Stimulated activated CD4-positive, alpha-beta T cell treated with anti-CD3 and anti-CD28 coated beads, Interleukin-4, amount 100 ng/mL, for 24 hours (primary cell): ENCODE measurements around the gene NFATC2.

ENCODE experiments used
- DNase-seq: peaks from one replicate; pipeline ENCODE4 v3.0.0-alpha.2; 2020

NFATC2 gene

DNA sequence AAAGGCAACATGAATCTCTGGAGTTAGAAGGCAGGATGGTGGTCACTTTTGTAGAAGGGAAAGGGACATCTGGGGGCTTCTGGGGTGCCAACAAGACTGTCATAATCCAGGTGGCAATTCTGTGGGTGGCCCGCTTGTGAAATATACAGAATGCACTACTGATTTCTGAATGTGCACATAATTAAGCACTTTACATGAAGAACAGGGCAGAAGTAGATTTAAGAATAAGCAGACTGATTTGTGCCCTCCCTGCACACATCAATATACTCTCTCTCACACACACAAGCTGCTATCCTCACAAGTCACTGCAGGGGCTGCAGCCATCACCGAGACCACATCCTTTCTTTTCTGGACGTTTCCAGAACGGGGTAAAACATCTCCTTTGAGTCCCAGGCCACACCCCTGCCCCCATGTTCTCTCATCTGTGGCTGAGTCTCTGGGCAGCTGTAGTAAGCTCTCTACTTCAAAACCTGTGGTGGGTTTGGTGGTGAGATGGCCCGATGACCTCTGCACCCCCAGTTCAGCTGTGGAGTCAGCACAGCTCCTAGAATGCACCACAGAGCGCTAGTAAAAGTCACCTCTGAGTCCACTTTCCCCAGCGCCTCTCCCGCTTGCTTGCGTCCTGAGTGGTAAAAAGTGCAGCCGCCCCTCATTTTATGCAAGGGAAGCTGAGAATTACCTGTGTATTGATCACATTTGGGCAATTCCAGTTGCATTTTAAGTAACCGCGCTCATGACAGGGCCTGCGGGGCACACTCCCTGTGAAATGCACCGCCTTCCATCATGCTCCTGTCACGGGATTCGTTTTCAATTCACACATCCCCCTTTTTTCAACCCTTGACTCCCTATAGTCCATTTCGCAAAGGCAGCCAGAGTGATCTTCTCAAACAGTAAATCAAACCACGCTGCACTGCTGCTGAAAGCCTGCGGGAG is 115.5 kb downstream of the NFATC2 start:
- DNase-seq = no peak

DNA sequence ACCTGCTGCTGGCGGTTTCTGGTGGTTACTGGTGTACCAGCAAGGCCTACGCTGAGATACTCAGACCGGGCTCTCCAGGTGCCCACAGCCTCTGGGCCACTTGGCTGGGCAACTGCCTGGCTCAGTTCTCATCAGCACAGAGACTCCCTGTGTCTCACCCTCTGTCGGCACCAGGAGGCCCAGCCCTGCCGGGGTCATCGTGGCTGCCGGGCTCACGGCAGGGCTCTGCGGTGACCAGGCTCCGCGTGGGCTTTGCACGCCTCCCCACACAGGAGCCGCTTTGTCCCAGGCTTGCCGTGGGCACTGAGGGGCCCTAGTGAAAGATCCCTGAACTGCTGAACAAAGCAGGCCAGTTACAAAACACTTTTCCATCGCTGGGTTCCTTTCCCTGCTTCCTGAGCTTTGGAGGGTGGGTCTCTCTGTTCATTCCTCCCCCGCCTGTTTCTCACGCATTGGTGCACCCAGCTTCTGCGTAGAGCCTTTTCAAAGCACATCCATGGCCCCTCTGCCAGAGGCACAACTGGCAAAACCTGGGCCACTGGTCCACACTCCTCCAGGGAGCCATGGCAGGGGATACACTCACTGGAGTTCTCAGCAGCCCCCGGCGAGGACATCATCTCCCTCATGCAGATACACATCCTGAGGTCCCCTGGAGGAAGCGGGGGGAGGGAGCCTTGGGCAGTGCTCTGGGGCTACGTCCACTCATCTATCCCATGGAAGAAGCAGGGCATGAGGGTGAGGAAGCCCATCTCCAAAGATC is 117.0 kb downstream of the NFATC2 start:
- peak; percentile 36 for DNase-seq

DNA sequence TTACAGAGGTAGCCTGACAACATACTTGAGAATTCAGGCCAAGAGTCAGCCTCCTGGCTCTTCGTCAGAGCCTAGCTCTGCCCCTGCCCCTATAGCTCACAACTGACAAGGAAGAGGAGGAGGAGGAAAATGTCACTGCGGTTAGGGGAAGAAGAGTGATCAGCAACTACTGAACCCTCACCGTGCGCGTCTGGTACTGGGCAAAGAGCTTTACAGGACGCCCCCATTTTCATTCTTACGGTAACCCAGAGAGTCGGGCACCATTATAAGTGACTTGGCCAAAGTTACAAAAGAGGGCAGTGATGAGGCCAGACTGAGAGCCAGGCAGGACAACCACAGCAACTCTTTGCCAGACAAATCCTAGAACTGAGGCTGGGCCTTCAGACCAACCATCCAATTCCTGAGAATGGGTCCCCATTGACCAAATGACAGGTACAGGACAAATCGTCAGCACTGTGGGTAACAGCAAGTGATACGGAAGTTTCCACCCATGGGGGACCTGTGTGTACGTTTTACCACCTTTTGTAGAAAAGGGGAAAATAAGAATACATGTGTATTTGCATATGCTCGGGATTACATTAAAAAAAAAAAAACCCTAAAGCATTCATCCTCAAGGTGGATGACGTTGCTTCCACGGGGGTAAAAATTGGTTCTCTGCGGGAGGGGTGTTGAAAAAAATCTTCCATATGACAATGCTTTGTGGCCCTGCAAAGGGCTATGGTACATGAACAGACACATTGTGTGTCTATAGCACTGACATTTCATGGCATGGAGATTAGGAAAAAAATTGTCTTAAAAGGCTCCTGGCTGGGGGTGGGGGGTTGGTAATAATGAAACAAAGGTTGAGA is 118.0 kb downstream of the NFATC2 start:
- DNase-seq = peak; percentile 49

DNA sequence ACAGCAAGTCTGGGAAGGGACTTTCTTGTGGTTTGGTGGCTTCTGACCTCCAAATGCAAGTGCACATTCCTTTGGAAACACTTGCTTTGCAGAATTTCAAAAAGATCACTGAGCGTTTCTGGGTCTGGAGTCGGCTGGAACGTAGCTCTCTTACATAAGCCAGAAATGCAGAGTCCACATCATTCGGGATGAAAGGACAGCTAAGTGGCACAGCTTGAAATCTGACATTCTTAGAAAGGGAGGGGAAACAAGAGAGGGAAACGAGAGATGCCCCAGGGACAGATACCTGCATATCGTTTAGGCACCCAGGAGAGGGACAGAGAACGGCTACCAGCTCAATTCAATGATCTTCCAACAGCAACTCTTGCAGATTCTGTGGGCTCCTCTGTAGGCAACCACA is 118.7 kb downstream of the NFATC2 start:
- DNase-seq = no peak

DNA sequence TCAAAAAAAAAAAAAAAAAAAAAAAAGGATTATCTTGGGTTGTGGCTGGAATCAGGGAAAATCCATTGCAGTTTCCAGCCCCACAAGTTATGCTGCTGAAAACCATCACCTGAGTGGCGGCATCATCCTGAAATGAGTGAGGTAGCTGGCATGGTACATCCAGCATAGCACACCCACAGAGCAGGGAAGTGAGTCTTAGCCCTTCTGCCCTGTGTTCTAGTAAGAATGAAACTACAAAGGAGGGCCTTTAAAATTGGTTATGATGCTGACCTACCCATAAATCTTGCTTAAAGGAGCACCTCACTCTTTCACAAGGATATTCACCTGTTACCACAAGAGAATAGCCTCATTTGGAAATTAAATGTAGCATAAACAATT is 119.2 kb downstream of the NFATC2 start:
- peak; percentile 37 for DNase-seq

DNA sequence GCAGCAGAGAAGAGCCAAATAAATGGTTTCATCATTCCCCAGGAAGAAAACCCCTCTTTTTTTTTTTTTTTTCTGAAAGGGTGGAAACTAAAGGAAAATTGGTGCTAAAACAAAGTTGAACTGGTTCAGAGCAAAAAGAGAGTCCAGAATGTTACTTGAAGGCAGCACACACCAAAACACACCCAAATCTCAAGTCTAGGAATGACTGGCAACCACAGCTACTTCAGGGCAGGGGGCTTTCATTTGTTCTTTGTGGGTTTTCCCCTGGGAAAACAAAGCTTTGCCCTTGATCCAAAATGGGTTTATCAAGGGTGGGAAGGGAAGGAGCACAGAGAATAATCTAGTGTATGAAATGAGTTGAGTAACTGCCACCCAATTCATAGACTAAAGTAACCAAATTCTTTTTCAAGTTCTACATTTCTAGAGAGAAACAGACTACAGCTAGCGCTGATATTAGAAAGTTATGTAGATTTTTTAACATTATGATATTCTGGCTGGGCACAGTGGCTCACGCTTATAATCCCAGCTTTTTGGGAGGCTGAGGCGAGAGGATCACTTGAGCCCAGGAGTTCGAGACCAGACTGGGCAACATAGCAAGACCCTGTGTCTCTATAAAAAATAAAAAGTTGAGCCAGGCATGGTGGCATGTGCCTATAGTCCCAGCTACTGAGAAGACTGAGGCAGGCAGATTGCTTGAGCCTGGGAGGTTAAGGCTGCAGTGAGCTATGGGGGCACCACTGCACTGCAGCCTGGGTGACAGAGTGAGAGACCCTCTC is 119.8 kb downstream of the NFATC2 start:
- no peak for DNase-seq

DNA sequence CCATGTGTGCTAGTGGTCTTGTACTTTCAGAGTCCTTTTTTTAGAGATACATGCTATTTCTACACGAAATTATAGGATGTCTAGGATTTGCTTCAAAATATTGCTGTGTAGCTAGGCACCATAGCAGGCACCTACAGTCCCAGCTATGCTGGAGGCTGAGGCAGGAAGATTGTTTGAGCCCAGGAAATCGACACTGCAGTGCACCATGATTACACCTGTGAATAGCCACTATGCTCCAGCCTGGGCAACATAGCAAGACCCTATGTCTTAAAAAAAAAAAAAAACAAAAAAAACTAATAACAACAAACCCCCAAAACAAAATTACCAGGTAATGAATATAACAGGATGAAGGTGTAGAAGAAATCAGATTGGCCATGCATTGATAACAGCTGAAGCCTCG is 121.7 kb downstream of the NFATC2 start:
- DNase-seq = no peak

DNA sequence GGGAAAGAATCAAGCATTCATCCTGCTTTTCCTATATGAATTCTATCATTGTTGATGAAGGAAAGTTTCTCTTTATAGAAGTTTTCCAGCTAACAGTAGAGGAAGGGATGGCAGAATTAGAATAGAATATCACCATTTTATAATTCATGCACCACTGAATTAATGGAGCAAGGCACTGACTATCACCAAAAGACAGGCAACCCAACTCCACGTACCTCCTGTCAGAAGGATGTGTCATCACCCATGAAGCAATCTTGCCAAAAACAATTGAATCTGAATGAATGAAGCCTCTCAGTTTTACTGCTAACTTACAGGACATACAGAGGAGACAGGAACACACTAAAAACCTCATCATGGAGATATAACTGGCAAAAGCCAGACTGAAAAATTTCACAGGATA is 122.4 kb downstream of the NFATC2 start:
- no peak for DNase-seq

DNA sequence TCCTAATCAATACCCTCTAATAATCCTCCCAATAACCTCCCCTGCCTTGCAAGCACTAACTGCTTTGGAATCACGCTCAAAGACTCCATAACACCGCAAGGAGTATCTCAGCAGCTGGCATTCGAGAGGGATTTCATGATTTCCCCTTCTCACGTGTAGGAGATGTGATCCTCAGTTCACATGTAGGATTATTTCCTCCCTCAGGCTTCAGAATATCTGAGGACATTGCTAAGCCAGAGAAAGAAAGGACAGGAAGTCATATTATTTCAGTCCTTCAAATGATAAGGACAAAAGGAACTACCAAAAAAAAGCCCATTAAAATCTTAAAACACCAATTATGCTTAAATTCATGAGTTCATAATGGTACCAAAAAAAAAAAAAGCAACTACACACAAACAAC is 122.9 kb downstream of the NFATC2 start:
- DNase-seq = no peak

DNA sequence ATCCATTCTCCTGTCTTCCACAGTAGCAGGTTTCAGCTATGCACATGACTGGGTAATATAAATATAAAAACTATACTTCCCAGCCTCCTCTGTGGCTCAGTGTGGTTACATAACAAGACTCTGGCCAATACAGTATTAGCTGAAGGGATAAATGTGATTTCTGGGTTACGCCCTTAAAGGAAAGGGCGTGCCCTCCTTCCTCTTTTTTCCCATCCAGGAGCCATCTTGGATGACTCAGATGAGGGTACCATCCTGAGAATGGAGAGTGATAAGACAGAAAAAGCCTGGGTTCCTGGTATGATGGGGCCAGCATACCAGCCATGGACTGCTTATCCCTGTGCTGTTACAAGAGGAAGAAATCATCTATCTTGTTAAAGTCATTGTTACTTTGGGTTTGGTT is 123.3 kb downstream of the NFATC2 start:
- no peak for DNase-seq

DNA sequence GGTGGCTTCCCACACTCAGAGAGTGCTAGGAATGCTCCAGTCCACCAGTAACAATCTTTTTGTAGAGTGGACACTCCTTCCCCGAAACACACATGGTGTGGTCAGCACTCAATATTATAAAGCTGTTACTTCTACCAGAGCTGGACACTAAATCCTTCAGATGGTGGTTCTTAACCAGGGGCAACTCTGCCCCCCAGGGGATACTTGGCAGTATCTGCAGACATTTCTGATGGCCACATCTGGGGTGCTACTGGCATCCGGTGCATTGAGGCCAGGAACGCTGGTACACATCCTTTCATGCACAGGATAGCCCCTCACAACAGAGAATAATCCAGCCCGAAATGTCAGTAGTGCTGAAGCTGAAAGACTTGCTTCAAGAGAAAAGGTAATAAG is 124.4 kb downstream of the NFATC2 start:
- DNase-seq = no peak

DNA sequence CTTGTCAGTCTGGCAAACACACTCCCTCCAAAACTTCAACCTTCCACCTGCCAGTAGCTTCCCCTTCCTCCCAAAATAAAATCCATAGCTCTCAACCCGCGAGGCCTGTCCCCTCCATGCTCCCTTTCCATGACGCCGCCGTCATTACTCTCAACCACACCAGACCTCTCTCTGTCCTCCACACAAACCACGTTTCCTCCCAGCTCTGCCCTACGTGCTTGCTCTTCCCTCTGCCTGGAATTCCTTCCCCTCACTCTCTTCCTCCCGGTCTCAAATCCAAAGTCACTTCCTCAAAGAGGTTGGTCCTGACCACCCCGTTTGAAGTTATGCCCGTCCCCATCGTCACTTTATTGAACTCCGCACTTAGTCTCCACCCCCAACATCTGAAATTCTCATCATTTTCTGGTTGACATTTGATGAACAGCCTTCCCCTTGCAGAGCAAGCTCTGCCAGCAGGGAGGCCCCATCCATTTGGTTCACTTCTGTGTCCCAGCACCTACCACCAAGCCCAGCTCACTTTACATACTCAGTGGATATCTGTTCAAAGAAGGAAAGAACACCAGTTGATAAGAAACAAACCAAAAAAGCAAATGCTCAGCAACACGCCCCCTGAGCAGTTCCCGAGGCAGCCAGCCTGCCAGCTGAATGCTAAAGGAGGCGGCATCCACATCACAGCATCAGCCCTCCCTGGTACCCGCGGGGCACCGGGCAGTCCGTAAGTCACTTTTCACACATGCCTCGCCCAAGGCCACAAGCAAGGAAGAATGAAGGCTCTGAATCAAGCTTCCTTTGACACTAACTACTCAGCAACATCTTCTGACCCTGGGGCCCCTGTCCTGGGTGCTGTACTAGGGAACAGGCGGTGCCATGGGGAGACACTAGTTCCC is 125.0 kb downstream of the NFATC2 start:
- DNase-seq = no peak

DNA sequence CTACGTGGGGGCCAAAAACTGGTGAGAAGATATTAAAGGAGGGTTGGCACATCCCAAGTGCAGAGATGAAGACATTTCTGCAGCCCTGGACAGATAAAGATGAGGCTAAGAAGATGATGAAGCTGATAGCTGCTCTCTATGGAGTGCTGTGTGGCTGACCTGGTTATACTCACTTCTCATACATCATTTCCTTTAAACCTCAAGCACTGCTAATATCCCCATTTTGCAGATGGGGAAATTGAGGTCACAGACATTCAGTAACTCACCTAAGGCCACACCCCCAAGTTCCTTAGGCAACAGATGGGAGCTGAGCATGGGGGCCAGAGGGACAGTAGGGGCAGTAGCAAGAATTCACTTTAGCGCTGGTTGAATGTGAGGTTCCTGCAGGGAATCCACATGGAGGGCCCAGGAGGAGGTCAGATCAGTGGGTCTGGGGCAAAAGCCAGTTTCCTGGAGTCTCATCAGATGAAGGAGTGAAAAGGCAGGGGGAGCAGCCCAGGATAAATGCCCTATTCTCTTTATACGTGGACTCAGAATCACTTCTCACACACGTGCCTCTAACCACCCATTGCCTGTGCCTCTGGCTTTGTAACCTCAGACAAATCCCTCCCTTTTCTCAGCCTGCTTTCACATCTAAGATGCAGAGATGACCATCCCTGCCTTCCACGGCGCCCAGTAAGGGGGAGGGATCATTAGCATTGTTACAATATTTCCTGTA is 125.8 kb downstream of the NFATC2 start:
- DNase-seq = no peak

DNA sequence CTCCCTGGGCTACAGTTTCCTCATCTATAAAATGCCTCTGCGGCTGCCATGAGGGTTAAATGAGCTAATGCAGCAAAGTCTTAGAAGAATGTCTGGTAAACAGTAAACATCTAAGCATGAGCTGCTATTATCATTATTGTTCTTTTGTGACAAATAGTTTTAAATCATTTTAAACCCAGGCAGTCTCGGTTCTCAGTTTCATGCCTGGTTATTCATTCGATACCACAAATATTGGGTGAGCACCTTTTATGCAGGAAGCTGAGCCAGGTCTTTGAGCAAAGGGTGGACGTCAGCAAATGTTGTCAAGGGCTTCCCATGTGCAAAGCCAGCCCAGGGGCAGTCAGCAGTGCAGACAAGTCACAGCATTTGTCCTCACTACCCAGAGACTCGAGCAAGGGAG is 128.7 kb downstream of the NFATC2 start:
- peak; percentile 23 for DNase-seq

DNA sequence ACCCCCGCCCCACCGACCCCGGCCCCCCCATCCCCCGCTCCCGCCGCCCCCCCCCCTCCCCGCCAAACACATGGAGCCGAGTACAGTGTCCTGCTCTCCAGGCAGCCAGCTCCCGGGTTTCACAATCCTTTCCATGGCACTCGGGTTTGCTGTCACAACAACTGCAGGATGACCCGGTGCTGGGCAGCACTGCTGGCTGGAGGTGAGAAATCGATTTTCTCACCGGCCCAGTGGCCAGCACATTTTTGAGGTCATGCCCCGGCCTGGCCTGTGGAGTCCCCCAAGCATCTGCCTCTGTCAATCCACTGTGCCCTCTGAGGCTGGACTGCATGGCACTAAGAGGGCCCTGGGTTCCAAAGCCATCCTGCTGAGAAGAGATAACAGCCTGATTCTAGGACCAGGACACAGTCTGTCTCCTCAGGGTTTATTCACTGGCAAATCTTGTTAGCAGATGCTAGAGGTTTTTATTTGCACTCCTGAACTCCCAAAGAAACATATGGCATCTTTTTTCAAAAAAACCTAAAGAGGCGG is 129.5 kb downstream of the NFATC2 start:
- DNase-seq = no peak

DNA sequence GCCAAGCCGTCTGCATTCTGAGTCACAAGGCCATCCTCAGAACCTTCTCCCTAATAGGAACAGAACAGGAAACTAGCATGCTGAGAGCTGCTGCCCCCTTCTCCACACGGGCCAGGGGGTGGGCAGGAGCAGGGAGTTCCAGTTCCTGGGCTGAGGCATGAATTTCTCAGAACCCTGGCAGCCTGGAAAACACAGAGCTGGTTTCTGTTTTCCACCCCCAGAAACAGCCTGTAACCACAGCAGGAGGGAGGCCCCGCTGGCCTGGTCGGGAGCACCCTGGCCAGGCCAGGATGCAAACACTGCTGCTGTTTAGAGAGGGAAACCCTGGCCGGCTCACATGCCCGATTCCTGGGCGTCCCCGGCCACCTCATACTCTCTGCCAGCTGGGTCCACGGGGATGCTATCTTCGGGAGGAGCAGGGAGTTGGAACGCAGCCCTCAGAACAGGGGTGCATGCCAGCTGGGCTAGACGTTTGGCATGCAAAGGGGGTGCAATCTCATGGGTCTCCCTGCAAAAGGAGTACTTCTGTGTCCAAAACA is 130.1 kb downstream of the NFATC2 start:
- peak; percentile 11 for DNase-seq

DNA sequence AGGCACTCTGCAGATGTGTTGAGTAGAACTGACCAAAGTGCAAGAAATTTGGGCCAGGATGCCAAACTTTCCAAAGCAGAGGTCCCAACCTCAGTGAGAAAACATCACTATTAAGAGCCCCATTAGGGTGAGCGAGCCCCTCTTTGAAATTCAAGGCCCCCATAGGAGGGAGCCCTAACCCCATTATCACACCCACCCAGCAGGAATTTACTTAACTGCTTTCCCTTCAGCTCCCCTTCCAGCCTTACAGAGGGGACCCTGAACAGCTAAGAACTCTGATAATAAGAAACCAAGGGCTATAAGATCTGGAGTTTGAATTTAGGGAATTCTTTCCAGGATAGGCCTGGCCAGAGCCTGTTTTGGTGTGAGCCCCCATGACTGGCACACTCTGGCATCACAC is 130.6 kb downstream of the NFATC2 start:
- no peak for DNase-seq

DNA sequence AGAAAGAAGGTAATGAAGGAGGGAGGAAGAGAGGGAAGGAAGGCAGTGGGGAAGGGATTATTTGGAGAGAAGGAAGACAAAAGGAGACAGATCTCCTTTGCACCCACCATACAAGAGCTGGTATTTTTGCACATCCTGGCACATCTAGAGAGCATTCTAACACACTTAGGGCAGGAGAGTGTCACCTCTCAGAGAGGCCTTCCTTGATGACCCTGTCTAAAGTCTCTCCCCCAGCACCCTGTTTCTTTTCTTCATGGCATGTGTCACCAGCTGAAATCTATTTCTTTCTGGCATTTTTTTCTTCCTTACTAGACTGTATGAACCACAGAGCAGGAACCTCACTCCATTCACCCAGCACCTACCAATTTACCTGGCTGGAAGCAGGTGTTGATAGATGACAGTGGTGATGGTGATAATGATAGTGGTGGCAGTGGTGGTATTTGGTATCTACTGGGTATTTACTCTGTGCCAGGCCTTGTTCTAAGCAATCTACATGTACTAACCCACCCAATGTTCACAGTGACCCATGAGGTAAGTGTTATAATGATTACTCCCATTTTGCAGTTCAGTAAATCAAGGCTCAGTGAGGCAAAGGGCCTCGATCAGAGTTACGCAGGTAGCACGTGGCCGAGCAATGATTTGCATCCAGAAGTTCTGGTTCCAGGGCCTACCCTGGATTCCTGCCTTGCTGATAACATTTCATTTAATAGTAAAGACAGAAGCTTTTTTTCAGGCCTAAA is 131.8 kb downstream of the NFATC2 start:
- DNase-seq = no peak

DNA sequence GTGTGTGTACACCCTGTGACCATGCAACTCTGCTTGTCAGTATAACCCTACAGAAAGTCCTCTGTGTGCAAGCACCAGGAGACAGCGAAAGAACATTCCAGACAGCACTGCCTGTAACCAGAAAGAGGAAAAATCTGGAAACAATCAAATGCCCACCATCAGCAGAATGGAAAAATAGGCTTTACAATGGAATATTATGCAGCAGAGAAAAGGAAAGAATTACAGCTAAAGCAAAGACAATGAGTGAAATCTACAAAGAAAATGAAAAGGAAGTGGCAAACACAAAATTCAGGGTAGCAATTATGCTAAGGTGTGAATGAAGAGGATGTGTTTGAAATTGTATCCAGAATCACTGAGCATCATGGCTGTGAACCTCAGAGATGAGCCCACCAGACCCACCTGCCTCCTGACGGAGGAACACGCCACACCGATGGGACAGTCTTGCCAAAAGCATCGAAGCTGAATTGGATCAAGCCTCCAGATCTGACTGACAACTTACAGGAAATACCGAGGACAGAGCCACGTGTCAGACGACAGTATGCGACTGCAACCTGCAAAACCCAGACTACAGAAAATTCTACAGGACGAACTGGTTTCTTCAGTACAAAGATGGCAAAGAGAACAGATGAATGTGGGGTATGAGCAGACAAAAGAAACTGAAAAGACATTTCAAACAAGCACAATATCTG is 133.2 kb downstream of the NFATC2 start:
- DNase-seq = no peak
